Natural killer cell (primary cell): ENCODE results near the gene SDHB. TPM values are rescaled to one million over a fixed set of nuclear protein-coding genes. Genes with fewer than 3 reads are reported as not detected.

Experiments
- ATAC-seq, 3 donors: fragments of 150-1000 bp in 2 of 3; fragments of 200-7000 bp in 1 of 3; cut with Tn5 transposase; 1 replicate in 1 of 3; 2 replicates in 2 of 3; pipeline ENCODE4 v1.10.0; 2021; ENCODE audit warnings: mild to moderate bottlenecking in 2 of 3, moderate library complexity in 2 of 3
- DNase-seq, 2 donors: peaks; one replicate each; pipeline versions ENCODE4 v3.0.0 to v3.0.0-alpha.2; 2013 to 2021; ENCODE audit warnings: mixed read lengths in 1 of 2
- H3K27ac ChIP-seq: one replicate; pipeline ENCODE4 v1.5.1; 2013; ENCODE audit warnings: mild to moderate bottlenecking, low read length
- H3K27me3 ChIP-seq: one replicate; pipeline ENCODE4 v1.6.1; 2013; ENCODE audit warnings: low read length; ENCODE audit not compliant: control insufficient read depth, insufficient read depth
- H3K36me3 ChIP-seq: one replicate; pipeline ENCODE4 v1.6.1; 2013; ENCODE audit warnings: low read length; ENCODE audit not compliant: control insufficient read depth, insufficient read depth
- H3K4me1 ChIP-seq: one replicate; pipeline ENCODE4 v1.6.1; 2013; ENCODE audit warnings: low read length; ENCODE audit not compliant: control insufficient read depth, insufficient read depth
- H3K4me3 ChIP-seq: one replicate; pipeline ENCODE4 v1.5.1; 2013; ENCODE audit warnings: low read length
- H3K9me3 ChIP-seq: one replicate; pipeline ENCODE4 v1.6.1; 2013; ENCODE audit warnings: low read length; ENCODE audit not compliant: control insufficient read depth, insufficient read depth
- H3K27ac Mint-ChIP-seq, 2 donors: one replicate each; pipeline ENCODE4 v1.8.0; 2022; ENCODE audit warnings: mild to moderate bottlenecking in 2 of 2, mixed read lengths in 2 of 2, moderate library complexity in 1 of 2
- H3K27me3 Mint-ChIP-seq, 2 donors: one replicate each; pipeline ENCODE4 v1.8.0; 2022; ENCODE audit warnings: low read depth in 2 of 2, mixed read lengths in 2 of 2
- H3K36me3 Mint-ChIP-seq: one replicate; pipeline ENCODE4 v1.8.0; 2022; ENCODE audit warnings: mixed read lengths
- H3K4me1 Mint-ChIP-seq, 2 donors: one replicate each; pipeline ENCODE4 v1.8.0; 2022; ENCODE audit warnings: mixed read lengths in 2 of 2
- H3K4me3 Mint-ChIP-seq: one replicate; pipeline ENCODE4 v1.8.0; 2022; ENCODE audit warnings: mild to moderate bottlenecking, moderate library complexity, mixed read lengths
- H3K9me3 Mint-ChIP-seq, 2 donors: one replicate each; pipeline ENCODE4 v1.8.0; 2022; ENCODE audit warnings: mixed read lengths in 2 of 2
- CTCF ChIP-seq: fragments of 200-600 bp; IDR thresholded peaks from one replicate; pipeline ENCODE4 v1.8.0; 2022; ENCODE audit warnings: antibody characterized with exemption
- WGBS: methylation state at CpG from one replicate; pipeline ENCODE4 v1.1.7; 2013; ENCODE audit warnings: missing lambda C conversion rate; ENCODE audit not compliant: insufficient coverage; 5-methylcytosine and 5-hydroxymethylcytosine counted together
- intact Hi-C: fragments of 100-400 bp; cut with micrococcal nuclease; formaldehyde crosslinking; loops from one replicate; pipeline ENCODE4 v1.14.2; 2022
- total RNA-seq, 4 donors: library from RNA; stranded (reverse); fragments of 120-200 nt in 1 of 4; gene quantifications; one replicate each; pipeline versions ENCODE4 v1.2.3 to v1.2.4, GENCODE V29; 2013 to 2022

The SDHB gene
- total RNA-seq, 3 donors from 2014 or later (not counting 1 experiment from before 2014, with no cell fraction given), result 56.8 to 62.6 (median 59.5) TPM

GRCh38 chr1:17075470-17076255 lies 21.8 kb upstream of the SDHB start:
- H3K4me1 ChIP-seq, result no peaks in the 10 kb centered on the region
- H3K4me3 Mint-ChIP-seq, result no peak overlapping the region
- H3K27me3 Mint-ChIP-seq, result peaks cover 0 to 4% of the 10 kb centered on the region in 2 donors
- peaks cover 0 to 3% of the 10 kb centered on the region in 2 donors for H3K9me3 Mint-ChIP-seq
- peak in 1 of 2 donors; percentile 27 for DNase-seq
- no peaks in the 10 kb centered on the region for H3K27me3 ChIP-seq
- no peak overlapping the region for H3K27ac ChIP-seq
- H3K36me3 ChIP-seq, result no peaks in the 10 kb centered on the region
- TF ChIP-seq CTCF, result no peak
- WGBS, result 73% methylated on average over 17 of the region's 17 CpGs
- ATAC-seq, result peak in 1 of 3 donors; percentile 59
- intact Hi-C loops, result no loop called here
- no peak overlapping the region for H3K4me3 ChIP-seq
- no peaks in the 10 kb centered on the region for H3K36me3 Mint-ChIP-seq
- no peaks in the 10 kb centered on the region for H3K9me3 ChIP-seq
- no peaks in the 10 kb centered on the region for H3K4me1 Mint-ChIP-seq
- H3K27ac Mint-ChIP-seq, result no peak overlapping the region

DNA sequence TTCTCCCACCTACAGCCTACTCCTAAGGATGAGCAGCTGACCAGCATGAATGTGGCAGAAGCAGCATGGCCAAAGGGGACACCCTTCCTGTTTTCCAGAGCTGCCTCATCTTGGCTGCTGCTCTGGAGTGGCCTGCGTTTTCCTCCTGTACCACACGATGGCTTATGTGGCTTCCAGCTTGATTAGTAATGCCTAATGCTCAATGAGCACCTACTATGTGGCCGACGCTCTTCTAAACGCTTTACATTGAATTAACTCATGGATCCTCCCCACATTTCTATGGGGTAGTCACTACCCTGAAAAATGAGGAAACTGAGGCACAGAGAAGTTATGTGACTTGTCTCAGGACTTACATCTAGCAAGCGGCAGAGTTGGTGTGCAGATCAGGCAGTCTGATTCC lies 18.0 kb upstream of the SDHB start:
- no peak overlapping the region for H3K4me3 Mint-ChIP-seq
- H3K4me3 ChIP-seq, result no peak overlapping the region
- H3K27ac ChIP-seq, result no peak overlapping the region
- H3K27me3 ChIP-seq, result no peaks in the 10 kb centered on the region
- no peaks in the 10 kb centered on the region for H3K36me3 ChIP-seq
- 92% methylated on average over 6 of the region's 6 CpGs for WGBS
- ATAC-seq (no peak), DNase-seq (no peak)
- H3K9me3 ChIP-seq, result no peaks in the 10 kb centered on the region
- peaks cover 0 to 3% of the 10 kb centered on the region in 2 donors for H3K9me3 Mint-ChIP-seq
- H3K27me3 Mint-ChIP-seq, result peaks cover 8 to 10% of the 10 kb centered on the region in 2 donors
- no peaks in the 10 kb centered on the region for H3K4me1 Mint-ChIP-seq
- TF ChIP-seq CTCF, result no peak
- H3K27ac Mint-ChIP-seq, result no peak overlapping the region
- H3K36me3 Mint-ChIP-seq, result no peaks in the 10 kb centered on the region
- intact Hi-C loops, result no loop called here
- peaks cover 7% of the 10 kb centered on the region for H3K4me1 ChIP-seq

DNA sequence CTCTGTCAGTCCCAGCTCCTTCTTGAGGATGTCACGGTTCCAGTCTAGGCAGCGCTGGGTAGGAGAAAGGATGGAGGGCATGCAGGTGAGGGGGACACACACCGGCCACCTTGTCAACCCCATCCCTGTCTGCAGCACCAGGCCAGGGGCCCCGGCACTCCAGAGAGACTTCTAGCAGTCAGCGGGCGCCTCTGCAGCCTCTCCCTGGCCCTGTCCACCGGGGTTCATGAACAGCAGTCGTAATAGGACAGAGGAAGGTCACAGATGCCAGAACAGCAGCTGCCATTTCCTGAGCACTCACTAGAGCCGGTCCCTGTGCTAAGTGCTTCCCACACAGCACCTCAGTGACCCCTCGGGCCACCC lies 16.3 kb upstream of the SDHB start:
- 76% methylated on average over 10 of the region's 10 CpGs for WGBS
- intact Hi-C loops, result no loop called here
- no peak for ATAC-seq

More for the DNA sequence above, 16.3 kb upstream of the SDHB start:
- peaks cover 1% of the 10 kb centered on the region for H3K9me3 ChIP-seq
- Mint-ChIP-seq H3K27ac (no peak overlapping the region), H3K4me1 (no peaks in the 10 kb centered on the region), H3K36me3 (no peaks in the 10 kb centered on the region), H3K9me3 (no peaks in the 10 kb centered on the region), H3K4me3 (no peak overlapping the region), H3K27me3 (peaks cover 8 to 10% of the 10 kb centered on the region in 2 donors)
- peaks cover 7% of the 10 kb centered on the region for H3K4me1 ChIP-seq
- H3K27me3 ChIP-seq, result no peaks in the 10 kb centered on the region
- H3K4me3 ChIP-seq, result no peak overlapping the region
- no peak for TF ChIP-seq CTCF
- H3K36me3 ChIP-seq, result no peaks in the 10 kb centered on the region
- H3K27ac ChIP-seq, result no peak overlapping the region
- DNase-seq, result no peak
